Glomerular endothelial cell (primary cell): ENCODE measurements around the gene STYXL2. TPM values are rescaled to one million over a fixed set of nuclear protein-coding genes. Genes with fewer than 3 reads are reported as not detected.

Experiments used
- DNase-seq: peaks from one replicate; pipeline ENCODE4 v3.0.0-alpha.2; 2011; ENCODE audit warnings: low read depth, low spot score; ENCODE audit errors: extremely low read depth
- total RNA-seq: library from RNA; depleted of rRNA; stranded (reverse); fragments of >200 nt; gene quantifications from 2 replicates; pipeline ENCODE4 v1.2.3, GENCODE V29; 2015

STYXL2 gene
- total RNA-seq: not detected in 2 replicates

- no peak for DNase-seq
Measured at GRCh38 chr1:167093846-167094516, at the start of gene STYXL2. Gene STYXL2 (plus strand): TSS chr1:167094075. CDS start chr1:167094850, 775 bp downstream.

DNA sequence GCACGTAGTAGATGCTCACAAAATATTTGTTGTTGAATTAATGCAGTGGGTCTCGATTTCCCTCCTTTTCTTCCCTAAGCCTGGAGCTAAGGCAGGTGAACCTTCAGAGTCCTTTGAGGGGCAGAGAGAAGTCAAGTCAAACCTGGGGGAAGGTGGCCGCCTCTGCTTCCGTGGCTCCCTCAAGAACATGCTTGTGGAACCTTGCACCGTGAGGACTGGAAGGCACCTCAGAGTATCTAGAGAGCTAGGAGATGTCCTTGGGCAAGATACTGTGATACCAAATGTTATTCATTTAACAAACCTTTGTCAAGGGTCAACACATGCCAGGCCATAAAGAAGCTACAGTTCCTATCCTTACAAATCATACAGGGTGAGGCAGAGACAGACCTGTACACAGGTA is 42.0 kb upstream of the STYXL2 start:
- DNase-seq: no peak

DNA sequence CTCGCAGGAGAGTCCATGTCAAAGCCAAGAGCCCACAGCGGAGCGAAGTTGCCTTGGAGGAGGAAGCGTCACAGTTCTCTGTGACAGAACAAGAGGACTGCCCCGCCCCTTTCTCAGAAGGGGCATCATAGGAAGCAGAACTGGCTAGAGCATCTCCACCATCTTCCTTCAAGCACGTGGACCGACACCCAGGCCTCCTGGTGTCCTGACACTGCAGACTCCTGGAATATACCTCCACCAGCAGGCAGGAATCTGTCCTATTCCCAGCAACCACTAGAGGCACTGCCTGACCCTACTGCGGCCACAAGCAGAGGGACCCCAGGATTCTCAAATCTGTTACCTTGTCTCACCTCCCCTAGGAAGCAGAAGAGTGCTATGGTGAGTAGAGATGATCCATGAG is 41.5 kb upstream of the STYXL2 start:
- DNase-seq: no peak

- DNase-seq: no peak
Measured at GRCh38 chr1:167054531-167054930, 39.3 kb upstream of the STYXL2 start.

DNA sequence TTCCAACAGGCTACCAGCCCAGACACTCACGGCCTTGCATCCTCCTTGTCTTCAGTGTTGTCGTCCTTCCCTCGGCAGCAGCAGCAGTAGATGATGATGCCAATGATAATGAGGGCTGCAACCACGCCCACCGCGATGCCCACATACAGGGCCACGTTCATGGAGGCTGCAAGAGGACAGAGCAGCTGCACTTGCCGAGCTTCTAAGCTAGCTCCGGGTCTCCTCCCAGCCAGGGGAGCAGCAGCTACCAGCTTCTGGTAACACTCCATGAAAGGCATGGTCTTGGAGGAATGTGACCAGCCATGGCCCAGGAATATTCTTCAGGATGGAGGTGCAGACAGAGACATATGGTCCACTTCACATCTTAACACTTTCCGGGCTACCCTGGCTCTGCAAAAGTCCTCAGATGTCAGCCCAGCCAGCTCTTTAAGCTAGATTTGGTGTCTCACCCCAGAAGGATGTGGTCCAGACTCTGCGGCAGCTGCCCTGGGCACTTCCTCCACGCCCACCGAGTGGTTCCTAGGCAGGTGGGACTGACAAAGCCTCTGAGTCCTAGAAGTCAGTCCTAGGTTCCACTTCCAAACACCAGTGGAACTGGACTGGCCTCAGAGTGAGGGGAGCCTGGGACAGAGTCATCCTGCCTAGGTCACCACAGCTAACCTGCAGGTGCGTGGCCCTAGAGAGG is 38.8 kb upstream of the STYXL2 start:
- no peak for DNase-seq

DNA sequence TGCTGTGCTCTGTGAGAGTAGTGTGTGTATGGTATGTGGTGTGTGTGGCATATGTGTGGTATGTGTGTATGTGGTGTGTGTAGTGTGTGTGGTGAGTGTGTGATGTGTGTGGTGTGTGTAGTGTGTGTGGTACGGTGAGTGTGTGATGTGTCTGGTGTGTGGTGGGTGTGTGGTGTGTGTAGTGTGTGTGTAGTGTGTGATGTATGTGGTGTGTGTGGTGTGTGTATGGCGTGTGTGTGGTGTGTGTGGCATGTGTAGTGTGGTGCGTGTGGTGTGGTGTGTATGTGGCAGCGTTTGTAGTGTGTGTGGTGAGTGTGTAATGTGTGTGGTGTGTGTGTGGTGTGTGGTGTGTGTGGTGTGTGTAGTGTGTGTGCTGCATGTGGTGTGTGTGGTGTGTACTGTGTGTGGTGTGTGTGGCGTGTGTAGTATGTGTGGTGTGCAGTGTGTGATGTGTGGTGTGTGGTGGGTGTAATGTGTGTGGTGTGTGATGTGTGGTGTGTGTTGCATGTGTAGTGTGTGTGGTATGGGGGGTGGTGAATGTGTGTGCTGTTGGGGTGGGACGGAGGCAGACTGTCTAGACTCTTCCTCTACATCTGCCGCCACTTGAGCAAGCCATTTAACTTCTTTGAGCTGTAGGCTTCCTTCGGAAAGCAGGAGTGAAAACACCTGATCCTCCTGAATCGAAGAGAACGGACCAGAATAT is 37.2 kb upstream of the STYXL2 start:
- no peak for DNase-seq

DNA sequence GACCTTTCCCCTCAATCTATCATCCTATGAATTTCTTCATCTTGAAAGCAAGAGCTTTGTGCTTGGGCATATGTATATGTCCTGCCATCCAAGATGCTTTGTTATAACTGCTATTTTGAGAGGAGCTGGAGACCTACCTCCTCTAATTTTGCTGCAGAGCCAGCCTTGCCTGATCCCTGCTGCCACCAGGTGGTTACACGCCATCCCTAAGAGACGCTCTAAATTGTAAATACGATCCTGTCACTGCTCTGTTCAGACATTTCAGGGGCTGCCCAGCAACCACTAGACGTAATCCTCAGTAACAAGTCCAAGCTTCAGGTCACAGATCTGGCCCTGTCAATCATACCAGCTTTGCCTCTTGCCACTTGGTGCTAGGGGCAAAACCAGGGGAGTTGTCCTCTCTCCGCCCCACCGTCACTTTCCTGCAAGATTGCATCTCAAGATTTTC is 36.6 kb upstream of the STYXL2 start:
- no peak for DNase-seq

GRCh38 chr1:167059045-167059808 is 34.6 kb upstream of the STYXL2 start:
- DNase-seq: peak; percentile 31

DNA sequence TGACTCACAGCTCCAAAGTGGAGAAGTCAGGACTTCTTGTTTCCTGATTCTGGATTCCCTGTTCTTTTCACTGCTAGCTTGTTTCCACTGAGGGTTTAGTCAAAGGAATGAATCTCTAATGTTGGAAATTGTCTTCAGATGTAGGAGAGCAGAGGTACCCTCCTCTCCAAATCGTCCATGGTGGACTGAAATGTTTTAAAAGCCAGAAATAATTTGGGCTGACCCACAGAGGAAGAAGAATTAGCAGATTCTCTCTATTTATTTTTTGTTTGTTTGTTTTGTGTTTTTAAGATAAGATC is 34.1 kb upstream of the STYXL2 start:
- DNase-seq: no peak

DNA sequence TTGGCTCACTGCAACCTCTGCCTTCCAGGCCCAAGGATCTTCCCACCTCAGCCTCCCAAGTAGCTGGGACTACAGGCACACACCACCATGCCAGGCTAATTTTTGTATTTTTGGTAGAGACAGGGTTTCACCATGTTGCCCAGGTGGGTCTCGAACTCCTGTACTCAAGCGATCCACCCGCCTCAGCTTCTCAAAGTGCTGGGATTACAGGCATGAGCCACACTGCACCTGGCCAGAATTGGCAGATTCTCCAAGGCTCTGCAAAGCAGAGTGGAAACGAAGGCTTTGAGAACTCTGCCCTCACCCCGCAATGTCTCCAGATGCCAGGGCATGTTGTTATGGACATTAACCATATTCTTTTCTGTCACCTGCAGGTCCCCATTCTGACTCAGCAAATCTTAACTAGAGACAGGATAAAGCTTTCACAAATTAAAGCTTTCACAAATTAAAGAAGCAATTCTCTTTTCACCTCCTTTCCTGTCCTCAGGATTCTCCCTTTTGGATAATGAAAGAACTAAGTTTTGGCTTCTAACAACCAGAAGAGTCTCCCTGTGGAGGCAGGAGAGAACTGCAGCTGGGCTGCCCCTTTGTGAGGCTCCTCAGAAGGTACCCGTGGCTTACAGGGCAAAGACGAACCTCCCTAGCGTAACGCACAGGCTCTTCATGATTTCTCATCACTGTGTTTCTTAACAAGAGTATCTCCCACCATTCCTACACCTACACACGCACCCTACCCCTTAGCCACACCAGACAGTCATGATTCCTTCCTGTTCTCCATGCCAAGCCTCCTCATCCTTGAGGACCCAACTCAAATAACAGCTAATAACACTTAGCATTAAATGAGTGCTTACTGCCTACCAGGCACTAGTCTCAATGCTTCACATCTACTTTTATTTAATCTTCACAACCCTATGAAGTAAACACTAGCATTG is 33.5 kb upstream of the STYXL2 start:
- DNase-seq: no peak

DNA sequence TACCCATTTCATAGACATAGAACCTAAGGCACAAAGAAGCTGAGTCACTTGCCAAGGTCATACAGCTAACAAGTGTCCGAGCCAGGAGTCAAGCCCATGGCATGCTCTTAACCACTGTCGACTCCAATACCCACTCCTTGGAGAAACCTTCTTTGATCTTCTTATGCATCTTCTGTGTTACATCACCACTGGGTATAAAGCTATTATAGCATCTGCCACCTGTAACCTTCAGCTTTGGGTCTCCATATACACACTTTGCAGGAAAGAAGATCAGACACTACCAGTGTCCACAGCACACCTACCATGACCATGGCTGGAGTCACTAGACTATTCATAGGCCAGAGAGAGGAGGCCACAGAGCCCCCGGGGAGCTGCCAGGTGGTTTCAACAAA is 32.8 kb upstream of the STYXL2 start:
- no peak for DNase-seq

- DNase-seq: no peak
Measured at GRCh38 chr1:167064621-167065020, 29.3 kb upstream of the STYXL2 start.

DNA sequence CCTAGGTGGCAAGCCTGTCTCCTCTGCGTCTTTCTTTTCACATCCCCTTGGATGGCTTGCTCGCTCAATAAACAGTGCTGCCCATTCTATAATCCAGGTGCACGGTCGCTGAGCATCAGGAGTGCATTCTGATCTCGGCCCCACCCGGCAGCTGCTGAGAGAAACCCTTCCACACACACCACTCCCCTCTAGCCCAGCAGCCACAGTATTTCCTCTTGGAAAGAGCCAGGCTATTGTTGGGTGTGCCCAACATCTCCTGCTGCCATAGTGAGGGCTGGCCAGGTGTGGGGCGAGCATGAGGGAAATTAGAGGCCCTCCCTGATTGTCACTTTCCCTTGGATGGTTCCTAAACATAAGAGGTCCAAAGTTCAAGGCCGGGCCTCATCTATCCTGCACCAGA is 28.4 kb upstream of the STYXL2 start:
- DNase-seq: no peak

GRCh38 chr1:167066333-167067122 is 27.3 kb upstream of the STYXL2 start:
- DNase-seq: no peak

- no peak for DNase-seq
Measured at GRCh38 chr1:167067904-167068303, 26.0 kb upstream of the STYXL2 start.

DNA sequence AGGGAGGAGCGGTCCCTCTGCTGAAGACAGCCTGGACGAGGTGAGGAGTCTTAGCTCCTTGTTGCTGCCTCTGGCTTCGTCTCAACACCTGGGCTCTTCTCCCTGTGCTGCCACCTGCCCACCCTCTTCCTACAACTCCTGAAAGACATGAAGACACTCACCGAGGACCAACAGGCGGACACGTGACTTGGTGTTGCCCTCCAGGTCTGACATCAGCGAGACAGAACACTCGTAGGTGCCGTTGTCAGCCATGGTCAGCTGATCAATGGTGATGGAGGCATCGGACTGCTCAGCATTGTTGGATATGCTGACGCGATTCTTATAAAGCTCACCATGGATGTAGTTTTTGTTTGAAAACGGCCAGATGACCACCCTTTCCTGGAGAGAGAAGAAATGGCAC is 25.1 kb upstream of the STYXL2 start:
- DNase-seq: no peak

DNA sequence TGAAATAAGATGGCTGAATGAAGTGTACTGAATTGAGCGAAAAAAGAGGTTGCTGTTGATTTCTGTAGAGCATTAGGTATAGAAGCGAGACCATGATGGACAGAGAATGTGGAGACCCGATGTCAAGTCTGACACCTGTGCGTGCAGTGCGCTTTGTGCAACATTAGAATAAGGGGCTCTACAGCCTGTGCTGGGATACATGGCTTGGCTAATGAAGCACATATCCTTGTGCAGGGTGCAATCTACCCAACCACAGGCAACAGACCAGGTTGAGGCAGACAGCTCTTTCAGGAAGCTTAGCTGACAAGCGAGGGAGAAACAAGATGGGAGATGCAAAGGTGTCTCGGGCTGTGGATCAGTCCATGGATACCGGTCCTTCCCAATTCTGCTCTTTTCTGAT is 22.6 kb upstream of the STYXL2 start:
- DNase-seq: no peak

DNA sequence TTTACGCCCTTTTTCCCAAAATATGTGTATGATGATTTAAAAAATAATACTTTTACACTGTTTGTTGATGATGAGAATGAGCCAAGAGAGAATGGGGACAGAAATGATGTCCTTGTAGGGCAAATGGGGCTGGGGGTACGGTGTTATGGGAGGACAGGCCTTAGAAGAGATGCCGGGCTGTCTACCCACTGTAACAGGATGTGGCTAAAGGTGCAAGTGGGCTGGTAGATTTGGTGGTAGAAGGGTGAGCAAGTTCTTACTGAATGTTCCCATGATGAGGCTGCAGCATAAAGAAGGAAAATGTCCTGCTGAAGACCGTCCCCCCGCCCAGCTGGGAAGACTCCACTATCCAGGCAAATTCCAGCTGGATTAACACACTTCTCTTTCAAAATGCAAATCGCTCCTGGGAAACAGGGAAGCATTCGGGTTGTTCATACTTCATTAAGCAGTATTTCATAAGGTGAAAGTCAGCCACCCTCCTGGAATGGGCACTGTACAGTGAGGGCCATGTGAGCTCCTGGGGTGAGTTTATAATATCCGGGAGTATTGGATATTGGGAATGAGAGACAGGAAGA is 17.7 kb upstream of the STYXL2 start:
- no peak for DNase-seq
